ENCODE data around the gene PANK2. TPM values are rescaled to one million over a fixed set of nuclear protein-coding genes. Genes with fewer than 3 reads are reported as not detected.

The PANK2 gene
- total RNA-seq, 1 donor, result 64.8 TPM

- H3K4me3 ChIP-seq (ENCODE audit: low read depth, low read length), result peak overlapping the region; percentile 91
- no peak for DNase-seq (ENCODE audit: low read depth)
- TF ChIP-seq CTCF (IDR thresholded peaks at IDR 0.05; ENCODE audit: insufficient read depth, low read depth, low read length), result no peak
These were observed 41.7 kb upstream of the PANK2 start for GRCh38 chr20:3847429-3847940.

GRCh38 chr20:3848565-3848964, 40.6 kb upstream of the PANK2 start:
- no peak overlapping the region for H3K4me3 ChIP-seq (ENCODE audit: low read depth, low read length)
- no peak for DNase-seq (ENCODE audit: low read depth)
- no peak for TF ChIP-seq CTCF (IDR thresholded peaks at IDR 0.05; ENCODE audit: insufficient read depth, low read depth, low read length)

- no peak overlapping the region for H3K4me3 ChIP-seq (ENCODE audit: low read depth, low read length)
- DNase-seq (ENCODE audit: low read depth), result no peak
These were observed 34.7 kb upstream of the PANK2 start for GRCh38 chr20:3854462-3854871.

GRCh38 chr20:3857405-3857804, 31.8 kb upstream of the PANK2 start:
- no peak for DNase-seq (ENCODE audit: low read depth)
- TF ChIP-seq CTCF (IDR thresholded peaks at IDR 0.05; ENCODE audit: insufficient read depth, low read depth, low read length), result no peak
- no peak overlapping the region for H3K4me3 ChIP-seq (ENCODE audit: low read depth, low read length)

More at GRCh38 chr20:3854462-3854871, 34.7 kb upstream of the PANK2 start:
- no peak for TF ChIP-seq CTCF (IDR thresholded peaks at IDR 0.05; ENCODE audit: insufficient read depth, low read depth, low read length)

GRCh38 chr20:3858689-3859088, 30.5 kb upstream of the PANK2 start:
- H3K4me3 ChIP-seq (ENCODE audit: low read depth, low read length), result no peak overlapping the region
- no peak for DNase-seq (ENCODE audit: low read depth)
- TF ChIP-seq CTCF (IDR thresholded peaks at IDR 0.05; ENCODE audit: insufficient read depth, low read depth, low read length), result no peak

GRCh38 chr20:3861191-3861590, 28.0 kb upstream of the PANK2 start:
- no peak for TF ChIP-seq CTCF (IDR thresholded peaks at IDR 0.05; ENCODE audit: insufficient read depth, low read depth, low read length)
- no peak overlapping the region for H3K4me3 ChIP-seq (ENCODE audit: low read depth, low read length)
- DNase-seq (ENCODE audit: low read depth), result no peak

- DNase-seq (ENCODE audit: low read depth), result no peak
- TF ChIP-seq CTCF (IDR thresholded peaks at IDR 0.05; ENCODE audit: insufficient read depth, low read depth, low read length), result no peak
- no peak overlapping the region for H3K4me3 ChIP-seq (ENCODE audit: low read depth, low read length)
These were observed 26.9 kb upstream of the PANK2 start for GRCh38 chr20:3862333-3862732.
